Articular chondrocyte of knee joint (primary cell): ENCODE data around the gene CCDC92B. TPM values are rescaled to one million over a fixed set of nuclear protein-coding genes. Genes with fewer than 3 reads are reported as not detected.

Experiments
- small RNA-seq: library from RNA; depleted of rRNA; stranded (forward); fragments of <200 nt; gene quantifications from one replicate; pipeline ENCODE3, GENCODE V24; 2012
- total RNA-seq: library from RNA; depleted of rRNA; stranded (reverse); fragments of >200 nt; gene quantifications from 2 replicates; pipeline ENCODE4 v1.2.3, GENCODE V29; 2012

Gene CCDC92B
- total RNA-seq, result under 0.01 TPM in 1 of 2 replicates, not detected in the other

DNA sequence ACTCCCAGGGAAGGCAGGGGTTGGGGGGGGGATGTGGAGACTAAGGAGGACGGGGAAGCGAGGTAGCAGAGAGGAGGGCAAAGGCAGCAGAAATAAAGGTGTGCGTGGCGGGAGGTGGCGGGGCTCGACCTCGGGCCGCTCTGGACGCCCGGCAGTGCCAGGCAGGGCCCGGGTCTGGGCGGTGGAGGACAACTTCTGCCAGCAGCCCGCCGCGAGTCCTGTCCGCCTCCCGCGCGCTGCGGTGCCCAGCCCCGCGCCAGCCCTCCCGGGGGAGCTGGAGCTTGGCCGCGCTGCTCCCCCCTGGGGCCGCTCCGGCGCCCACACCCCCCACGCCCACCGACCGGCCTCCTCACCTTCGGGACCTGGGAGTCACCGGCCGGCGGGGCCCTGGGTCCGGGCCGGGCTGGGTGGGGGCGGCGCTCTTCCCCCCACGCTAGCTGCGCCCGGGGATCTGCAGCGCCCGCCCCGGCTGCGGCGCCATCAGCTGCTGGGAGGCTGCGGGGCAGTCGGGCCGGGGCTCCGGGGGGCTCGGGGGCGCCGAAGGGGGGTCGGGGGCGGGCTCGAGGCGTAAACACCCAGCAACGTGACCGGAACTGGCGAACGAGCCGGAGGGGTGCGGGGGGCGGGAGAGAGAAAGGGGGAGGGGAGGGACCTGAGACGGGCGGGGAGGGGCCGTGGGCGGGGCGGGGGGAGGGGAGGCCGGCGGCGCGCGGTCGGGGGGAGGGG, at the start of gene CCDC92B:
CCDC92B (minus strand) TSS at position 595 of the 726 bp plus-strand sequence. CDS start 14,507 bp downstream, outside the sequence.

GRCh38 chr17:2796164-2797125, 47.0 kb upstream of the CCDC92B start, which contains the start of gene RAP1GAP2:
Gene RAP1GAP2 (plus strand): TSS chr17:2796438. CDS start chr17:2796528, 90 bp downstream.

DNA sequence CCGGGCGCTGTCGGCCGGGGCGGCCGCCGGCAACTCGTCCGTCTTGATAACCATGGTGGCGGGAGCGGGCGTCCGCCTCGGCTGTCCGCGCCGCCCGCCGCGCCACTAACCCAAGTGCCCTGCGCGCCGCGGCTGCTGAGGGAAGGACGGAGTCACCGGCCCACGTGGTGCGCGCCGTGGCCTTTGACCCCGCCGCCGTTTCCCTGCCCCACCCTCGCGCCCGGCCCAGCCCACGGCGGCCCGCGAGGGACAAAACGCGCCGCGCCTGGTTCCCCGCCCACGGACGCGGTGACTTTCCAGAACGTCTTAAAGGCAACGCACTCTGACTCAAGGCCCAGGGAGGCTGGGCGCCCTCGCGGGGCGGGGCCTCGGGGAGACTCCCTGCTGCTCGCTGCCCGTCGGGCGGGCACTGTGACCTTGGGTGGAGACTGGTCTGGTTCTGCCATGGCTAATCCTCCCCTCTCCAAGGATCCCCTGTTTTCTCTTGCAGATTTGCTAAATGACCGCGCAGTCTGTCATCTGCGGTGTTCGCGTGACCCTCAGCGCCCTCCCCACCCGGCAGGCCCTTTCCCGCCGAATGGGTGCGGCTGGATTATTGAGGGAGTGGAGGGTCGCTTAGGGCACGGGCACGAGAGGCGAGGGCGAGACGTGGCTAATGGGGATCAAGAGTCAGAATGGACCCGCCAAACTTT, 37.7 kb downstream of the CCDC92B start, which contains the start of gene CLUH:
CLUH (minus strand) TSS at position 157 of the 692 bp plus-strand sequence; CDS start at position 54, 103 bp downstream.

Small RNA genes lying within 50 kb of the gene (small RNA-seq; reads per million reads assigned to genes)
- not detected for gene MIR1253
- not detected for gene MIR6776
- not detected for gene RN7SL608P
- not detected for gene hsa-mir-1253

Other genes with a start within 250 kb of the CCDC92B start
- gene METTL16, start 237.8 kb downstream of the CCDC92B start, total RNA-seq, result 17.4 and 21.0 TPM in 2 replicates
- gene PAFAH1B1, start 156.0 kb downstream of the CCDC92B start, total RNA-seq, result 140 and 166 TPM in 2 replicates
- 25.9 and 30.8 TPM in 2 replicates for gene CLUH, start 37.9 kb downstream of the CCDC92B start, total RNA-seq
- gene RAP1GAP2, start 46.8 kb upstream of the CCDC92B start, total RNA-seq, result 5.6 and 12.9 TPM in 2 replicates